Esophagus squamous epithelium (tissue), 4 donors: ENCODE data around the gene FDXR.

Experiments
- CTCF ChIP-seq, 6 experiments: fragments of 450-650 bp in 4 of 6; fragments of 200-600 bp in 2 of 6; sonication (generic) in 2 of 6; IDR thresholded peaks; one replicate each; pipeline ENCODE4 v1.5.1; 2016 to 2019; ENCODE audit warnings: antibody characterized with exemption in 6 of 6, mild to moderate bottlenecking in 4 of 6, moderate library complexity in 4 of 6
- POLR2A ChIP-seq, 4 donors: fragments of 450-650 bp; IDR thresholded peaks; one replicate each; pipeline ENCODE4 v1.6.1; 2017; ENCODE audit warnings: antibody characterized with exemption in 4 of 4, mild to moderate bottlenecking in 4 of 4, moderate library complexity in 3 of 4

GRCh38 chr17:74859459-74860228 is 13.2 kb downstream of the FDXR start, which contains the start of gene GRIN2C:
- TF ChIP-seq POLR2A (IDR thresholded peaks at IDR 0.05) (no peak), CTCF (IDR thresholded peaks at IDR 0.05) (peak in 3 of 6 experiments; percentile 10 to 39 (median 27))
